ENCODE measurements around the gene PSEN2. TPM values are rescaled to one million over a fixed set of nuclear protein-coding genes. Genes with fewer than 3 reads are reported as not detected.

Gene PSEN2
- total and polyA plus RNA-seq, 2 of the 8 experiments (the other 6 are each of a cell fraction or from before 2014, with no cell fraction given): 22.9 to 29.0 TPM

- Histone ChIP-seq H3K4me2 (ENCODE audit: insufficient read depth in 1 of 2, low read depth in 2 of 2, low read length in 2 of 2) (no peak overlapping the region), H2BK15ac (ENCODE audit: low read length) (no peak overlapping the region), H3K79me1 (ENCODE audit: low read depth, low read length) (no peaks in the 10 kb centered on the region), H3K9me3 (ENCODE audit: insufficient read depth in 2 of 2, low read depth in 1 of 2, low read length in 1 of 2) (no peaks in the 10 kb centered on the region), H4K20me1 (replicated peaks in 1 of 2; ENCODE audit: control insufficient read depth in 1 of 2, insufficient read depth in 2 of 2, low read length in 2 of 2) (no peaks in the 10 kb centered on the region), H3K27me3 (replicated peaks in 1 of 4; ENCODE audit: control insufficient read depth in 3 of 4, extremely low read depth in 1 of 4, insufficient read depth in 3 of 4, low read length in 3 of 4) (no peaks in the 10 kb centered on the region), H2BK12ac (ENCODE audit: low read depth, low read length) (0 out of 2 replicates have a peak overlapping the region, but pooled peaks have one; percentile 92), H3K4ac (replicated peaks; ENCODE audit: insufficient read length, low read depth, low read length) (no peak overlapping the region), H3K23ac (ENCODE audit: insufficient read length) (no peak overlapping the region), H3K36me3 (ENCODE audit: control insufficient read depth in 2 of 4, insufficient read depth in 4 of 4, low read length in 3 of 4) (no peaks in the 10 kb centered on the region), H3K4me1 (replicated peaks in 1 of 4; ENCODE audit: control insufficient read depth in 3 of 4, insufficient read depth in 4 of 4, low read length in 3 of 4) (no peaks in the 10 kb centered on the region; a peak in 2 of 7 replicates), H4K5ac (ENCODE audit: insufficient read length, low read depth, low read length) (no peak overlapping the region), H4K91ac (replicated peaks; ENCODE audit: insufficient read length, low read length) (no peak overlapping the region), H2AFZ (ENCODE audit: low read length) (peak overlapping the region; percentile 34; the same call in 1 of the 2 replicates), H2BK5ac (ENCODE audit: low read depth, low read length) (0 out of 2 replicates have a peak overlapping the region, but pooled peaks have one; percentile 44), H3K23me2 (ENCODE audit: low read depth, low read length) (no peaks in the 10 kb centered on the region), H3K79me2 (ENCODE audit: control insufficient read depth in 1 of 2, insufficient read depth in 2 of 2, low read length in 2 of 2) (no peaks in the 10 kb centered on the region), H3K18ac (ENCODE audit: extremely low read depth, low read length) (no peak overlapping the region), H3K27ac (ENCODE audit: low read depth, low read length) (no peak overlapping the region), H2AK5ac (ENCODE audit: low read depth, low read length) (no peak overlapping the region), H3K14ac (ENCODE audit: insufficient read length) (no peak overlapping the region), H4K8ac (ENCODE audit: extremely low read depth, insufficient read depth, low read length) (peak overlapping the region; percentile 78; the same call in 1 of the 2 replicates), H3K56ac (replicated peaks; ENCODE audit: insufficient read length, low read depth, low read length) (no peak overlapping the region), H2BK20ac (ENCODE audit: low read length) (no peak overlapping the region), H2BK120ac (replicated peaks; ENCODE audit: low read depth, low read length) (no peak overlapping the region), H3K9ac (replicated peaks in 1 of 4; ENCODE audit: extremely low read depth in 1 of 4, low read depth in 3 of 4, low read length in 3 of 4) (no peak overlapping the region), H3K4me3 (ENCODE audit: extremely low read depth in 1 of 4, insufficient read depth in 2 of 4, low read depth in 3 of 4, low read length in 4 of 4) (no peak overlapping the region)
- 60% methylated on average over 11 of the region's 11 CpGs; no CpG with 5 or more reads in 1 of the 2 experiments for WGBS, 2 experiments (ENCODE audit: extremely low coverage in 1 of 2, insufficient coverage in 1 of 2, insufficient read length in 1 of 2, insufficient replicate concordance in 2 of 2, low coverage in 1 of 2, low lambda C conversion rate in 2 of 2, missing lambda C conversion rate in 1 of 2)
- ChIA-PET CTCF (ENCODE audit: partially characterized antibody) (interaction anchor here (0.8 to 8.6 kb wide), 22 partner anchors 10 to 471 kb away, joined by 3 to 184 read pairs (median 4); no protein-coding TSS in a partner anchor), POLR2A (ENCODE audit: partially characterized antibody) (no interaction called here)
- DNase-seq (ENCODE audit: low read depth in 1 of 2, low spot score in 2 of 2) (peak in 1 of 2 experiments; percentile 54), FAIRE-seq (no peak)
- TF ChIP-seq BRCA1 (IDR thresholded peaks at IDR 0.05; ENCODE audit: low read depth, low read length): no peak
- TF ChIP-seq RAD21 (IDR thresholded peaks at IDR 0.05 in 1 of 2, conservative IDR thresholded peaks at IDR 0.05 in 1 of 2; ENCODE audit: low read depth in 2 of 2, low read length in 2 of 2): no peak
- no peak for TF ChIP-seq CHD1 (IDR thresholded peaks at IDR 0.05; ENCODE audit: low read depth, low read length)
- no peak for TF ChIP-seq RXRA (IDR thresholded peaks at IDR 0.05; ENCODE audit: insufficient read depth, low read depth, low read length)
- no peak for TF ChIP-seq BCL11A (IDR thresholded peaks at IDR 0.05; ENCODE audit: low read depth in 2 of 2, low read length in 2 of 2)
- no peak for TF ChIP-seq SRF (IDR thresholded peaks at IDR 0.05; ENCODE audit: low read depth, low read length)
- no peak for TF ChIP-seq BACH1 (IDR thresholded peaks at IDR 0.05; ENCODE audit: low read length)
- no peak for TF ChIP-seq GABPA (IDR thresholded peaks at IDR 0.05; ENCODE audit: borderline replicate concordance, insufficient read depth, low read length)
- no peak for TF ChIP-seq CTCF (IDR thresholded peaks at IDR 0.05; ENCODE audit: control extremely low read depth in 1 of 3, insufficient read depth in 1 of 3, low read depth in 1 of 3, low read length in 3 of 3)
- no peak for TF ChIP-seq FOSL1 (IDR thresholded peaks at IDR 0.05; ENCODE audit: insufficient read depth, low read depth, low read length)
- TF ChIP-seq RBBP5 (IDR thresholded peaks at IDR 0.05; ENCODE audit: borderline replicate concordance, low read depth, low read length): no peak
Measured at GRCh38 chr1:226827458-226827857, 43.0 kb upstream of the PSEN2 start.
